ENCODE results near the gene SYNRG.

SYNRG gene

DNA sequence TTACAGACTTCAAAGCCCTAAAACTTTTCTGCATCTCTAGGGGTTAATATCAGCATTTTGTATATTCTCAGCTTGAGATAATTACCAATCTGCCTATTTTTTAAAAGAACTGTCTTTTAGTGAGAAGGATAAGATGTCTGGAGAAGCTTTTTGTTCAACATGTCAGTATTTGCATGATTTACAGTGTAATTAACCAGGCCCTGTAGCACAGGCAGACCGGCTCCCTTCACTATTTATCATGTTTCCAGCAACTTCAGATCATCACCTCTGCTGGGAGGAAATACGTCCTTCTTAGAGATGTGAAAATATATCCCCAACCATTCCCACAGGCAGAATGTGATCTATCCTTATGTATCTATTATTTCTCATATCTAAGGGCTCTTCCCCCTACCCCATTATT lies 42.6 kb upstream of the SYNRG start:
- Histone ChIP-seq H4K20me1 (ENCODE audit: insufficient read depth, low read length) (no peaks in the 10 kb centered on the region), H3K4me1 (ENCODE audit: insufficient read depth, low read length, severe bottlenecking) (no peaks in the 10 kb centered on the region), H3K4me3 (ENCODE audit: low read depth, low read length, poor library complexity, severe bottlenecking) (no peak overlapping the region), H3K79me2 (ENCODE audit: insufficient read depth, low read length) (no peaks in the 10 kb centered on the region), H3F3A (ENCODE audit: insufficient read depth, low read length) (no peaks in the 10 kb centered on the region), H3K27ac (ENCODE audit: low read depth, low read length, poor library complexity, severe bottlenecking) (no peak overlapping the region), H3K9me2 (ENCODE audit: low read depth, low read length) (no peaks in the 10 kb centered on the region), H3K36me3 (ENCODE audit: insufficient read depth, low read length) (no peaks in the 10 kb centered on the region), H3K9ac (ENCODE audit: low read length) (no peak overlapping the region), H3K4me2 (ENCODE audit: low read length) (no peak overlapping the region), H2AFZ (ENCODE audit: low read length) (no peak overlapping the region), H3K27me3 (ENCODE audit: insufficient read depth, low read length) (no peaks in the 10 kb centered on the region), H3K9me3 (ENCODE audit: low read length) (no peaks in the 10 kb centered on the region)
- TF ChIP-seq, protein P1, sequence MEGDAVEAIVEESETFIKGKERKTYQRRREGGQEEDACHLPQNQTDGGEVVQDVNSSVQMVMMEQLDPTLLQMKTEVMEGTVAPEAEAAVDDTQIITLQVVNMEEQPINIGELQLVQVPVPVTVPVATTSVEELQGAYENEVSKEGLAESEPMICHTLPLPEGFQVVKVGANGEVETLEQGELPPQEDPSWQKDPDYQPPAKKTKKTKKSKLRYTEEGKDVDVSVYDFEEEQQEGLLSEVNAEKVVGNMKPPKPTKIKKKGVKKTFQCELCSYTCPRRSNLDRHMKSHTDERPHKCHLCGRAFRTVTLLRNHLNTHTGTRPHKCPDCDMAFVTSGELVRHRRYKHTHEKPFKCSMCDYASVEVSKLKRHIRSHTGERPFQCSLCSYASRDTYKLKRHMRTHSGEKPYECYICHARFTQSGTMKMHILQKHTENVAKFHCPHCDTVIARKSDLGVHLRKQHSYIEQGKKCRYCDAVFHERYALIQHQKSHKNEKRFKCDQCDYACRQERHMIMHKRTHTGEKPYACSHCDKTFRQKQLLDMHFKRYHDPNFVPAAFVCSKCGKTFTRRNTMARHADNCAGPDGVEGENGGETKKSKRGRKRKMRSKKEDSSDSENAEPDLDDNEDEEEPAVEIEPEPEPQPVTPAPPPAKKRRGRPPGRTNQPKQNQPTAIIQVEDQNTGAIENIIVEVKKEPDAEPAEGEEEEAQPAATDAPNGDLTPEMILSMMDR (IDR thresholded peaks at IDR 0.05; ENCODE audit: low read length), result no peak
- no peak for TF ChIP-seq EZH2 (IDR thresholded peaks at IDR 0.05; ENCODE audit: borderline replicate concordance, low read length)

DNA sequence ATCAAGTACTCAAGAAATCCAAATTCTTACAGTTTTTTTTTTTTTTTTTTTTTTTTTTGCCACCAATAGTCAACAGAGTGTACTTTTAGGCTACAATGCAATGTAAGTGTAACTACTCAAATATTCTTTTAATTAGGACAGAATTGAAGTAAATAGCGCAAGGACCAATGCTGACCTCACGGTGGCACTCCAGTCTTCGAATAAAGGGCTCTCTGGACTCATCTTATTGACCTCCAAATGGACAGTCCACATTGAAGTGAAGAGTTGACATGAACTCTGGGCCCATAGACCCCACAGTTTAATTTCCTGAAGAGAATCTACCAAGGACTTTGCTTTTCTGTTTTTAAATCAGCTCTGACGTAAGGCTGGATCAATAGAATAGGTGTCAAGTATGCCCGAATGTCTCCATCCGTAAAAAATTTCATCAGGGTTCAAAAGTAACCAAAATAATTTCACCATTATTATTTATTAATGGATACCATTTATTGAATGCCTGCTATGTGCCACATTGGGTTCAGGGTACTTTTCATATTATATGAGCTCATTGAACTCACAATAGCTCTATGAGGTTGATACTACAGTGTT lies 41.3 kb upstream of the SYNRG start:
- Histone ChIP-seq H3K27me3 (ENCODE audit: insufficient read depth, low read length) (no peaks in the 10 kb centered on the region), H3K4me1 (ENCODE audit: insufficient read depth, low read length, severe bottlenecking) (no peaks in the 10 kb centered on the region), H3K36me3 (ENCODE audit: insufficient read depth, low read length) (no peaks in the 10 kb centered on the region), H4K20me1 (ENCODE audit: insufficient read depth, low read length) (no peaks in the 10 kb centered on the region), H3F3A (ENCODE audit: insufficient read depth, low read length) (no peaks in the 10 kb centered on the region), H2AFZ (ENCODE audit: low read length) (no peak overlapping the region), H3K4me2 (ENCODE audit: low read length) (no peak overlapping the region), H3K79me2 (ENCODE audit: insufficient read depth, low read length) (no peaks in the 10 kb centered on the region), H3K9ac (ENCODE audit: low read length) (no peak overlapping the region), H3K9me3 (ENCODE audit: low read length) (no peaks in the 10 kb centered on the region), H3K27ac (ENCODE audit: low read depth, low read length, poor library complexity, severe bottlenecking) (no peak overlapping the region), H3K9me2 (ENCODE audit: low read depth, low read length) (no peaks in the 10 kb centered on the region), H3K4me3 (ENCODE audit: low read depth, low read length, poor library complexity, severe bottlenecking) (no peak overlapping the region)
- TF ChIP-seq EZH2 (IDR thresholded peaks at IDR 0.05; ENCODE audit: borderline replicate concordance, low read length), result no peak
- TF ChIP-seq, protein P1 (IDR thresholded peaks at IDR 0.05; ENCODE audit: low read length), result peak; percentile 46

DNA sequence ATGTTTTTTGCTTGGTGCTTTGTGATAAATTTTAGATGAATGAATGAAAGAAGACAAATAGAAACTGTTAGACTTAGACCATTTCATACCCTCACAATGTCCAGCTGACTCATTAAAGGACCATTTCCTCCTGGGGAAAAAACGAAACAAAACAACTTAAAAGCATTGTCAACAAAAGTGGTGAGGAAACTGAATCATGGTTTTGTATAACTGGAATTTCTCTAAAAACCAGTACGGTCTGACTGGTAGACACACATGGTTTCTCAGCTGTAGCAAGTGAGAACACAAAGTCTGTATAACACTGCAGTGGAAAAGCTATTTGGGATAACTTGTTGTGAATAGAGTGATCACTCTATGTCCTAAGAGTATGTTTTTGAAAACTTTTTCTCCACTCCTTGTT lies 39.3 kb upstream of the SYNRG start:
- Histone ChIP-seq H3K27me3 (ENCODE audit: insufficient read depth, low read length) (no peaks in the 10 kb centered on the region), H3K79me2 (ENCODE audit: insufficient read depth, low read length) (no peaks in the 10 kb centered on the region), H3K4me3 (ENCODE audit: low read depth, low read length, poor library complexity, severe bottlenecking) (no peak overlapping the region), H3K36me3 (ENCODE audit: insufficient read depth, low read length) (no peaks in the 10 kb centered on the region), H3K9me3 (ENCODE audit: low read length) (no peaks in the 10 kb centered on the region), H3K4me1 (ENCODE audit: insufficient read depth, low read length, severe bottlenecking) (peaks cover 4% of the 10 kb centered on the region), H3K9ac (ENCODE audit: low read length) (no peak overlapping the region), H4K20me1 (ENCODE audit: insufficient read depth, low read length) (no peaks in the 10 kb centered on the region), H2AFZ (ENCODE audit: low read length) (no peak overlapping the region), H3K4me2 (ENCODE audit: low read length) (no peak overlapping the region), H3K27ac (ENCODE audit: low read depth, low read length, poor library complexity, severe bottlenecking) (no peak overlapping the region), H3K9me2 (ENCODE audit: low read depth, low read length) (no peaks in the 10 kb centered on the region), H3F3A (ENCODE audit: insufficient read depth, low read length) (no peaks in the 10 kb centered on the region)
- no peak for TF ChIP-seq EZH2 (IDR thresholded peaks at IDR 0.05; ENCODE audit: borderline replicate concordance, low read length)
- TF ChIP-seq, protein P1 (IDR thresholded peaks at IDR 0.05; ENCODE audit: low read length), result no peak

Measured in OCI-LY1 (cell line).